Measurements from ENCODE around the gene KIDINS220.

The KIDINS220 gene

DNA sequence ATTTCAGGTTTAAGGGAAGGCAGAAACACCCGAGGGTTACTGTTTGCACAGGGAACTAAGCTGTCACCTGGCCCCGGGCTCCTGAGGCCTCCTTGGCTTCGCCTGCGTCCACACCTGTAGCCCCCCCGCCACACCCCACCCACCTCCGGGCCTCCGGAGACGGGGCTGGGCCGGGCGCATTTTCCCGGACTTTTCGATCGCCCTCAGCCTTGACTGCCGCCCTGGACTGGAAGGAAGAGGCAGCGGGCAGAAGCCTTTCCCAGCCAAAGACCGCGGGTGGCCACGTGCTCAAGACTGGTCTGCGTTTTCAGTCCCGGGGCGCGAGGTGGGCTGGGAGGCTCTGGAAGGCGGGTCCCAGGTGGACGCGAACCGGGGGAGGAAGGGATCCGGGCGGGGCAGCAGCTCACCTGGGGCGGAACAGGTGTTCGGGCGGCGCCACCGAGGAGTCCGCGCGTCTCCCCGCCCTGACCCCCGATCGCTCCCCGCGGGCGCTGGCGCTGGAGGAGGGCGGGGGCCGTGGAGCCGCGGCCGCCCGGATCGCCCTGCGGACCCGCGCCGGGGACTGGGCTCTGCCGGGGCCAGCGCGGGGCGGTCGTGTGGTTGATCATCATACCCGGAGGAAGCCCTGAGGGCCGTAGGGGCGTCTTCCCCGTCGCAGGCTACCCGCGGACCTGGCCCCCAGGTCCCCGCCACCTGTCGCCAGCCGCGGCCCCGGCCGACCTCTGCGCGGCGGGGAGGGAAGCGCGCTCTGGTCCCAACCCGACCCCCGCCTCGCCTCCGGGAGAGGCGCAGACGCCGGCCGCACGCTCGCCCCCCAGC lies 152.3 kb downstream of the KIDINS220 start:
- Histone ChIP-seq H3K9ac (peak overlapping the region; percentile 75), H3K4me3 (IDR thresholded peaks at IDR 0.05; ENCODE audit: insufficient read depth, low read depth, low read length) (peak overlapping the region; percentile 71), H3K4me1 (ENCODE audit: low read depth, poor library complexity, severe bottlenecking) (peaks cover 27% of the 10 kb centered on the region), H3K36me3 (ENCODE audit: insufficient read depth) (no peaks in the 10 kb centered on the region), H4K20me1 (ENCODE audit: insufficient read depth) (no peaks in the 10 kb centered on the region), H3K4me2 (peak overlapping the region; percentile 77), H3K27me3 (ENCODE audit: insufficient read depth, low read depth) (no peaks in the 10 kb centered on the region), H2AFZ (ENCODE audit: low read depth) (peak overlapping the region; percentile 74), H3K79me2 (ENCODE audit: insufficient read depth, low read depth) (peaks cover 17% of the 10 kb centered on the region; the same call in 1 of the 2 replicates), H3K27ac (peak overlapping the region; percentile 51)
- TF ChIP-seq, protein P1, sequence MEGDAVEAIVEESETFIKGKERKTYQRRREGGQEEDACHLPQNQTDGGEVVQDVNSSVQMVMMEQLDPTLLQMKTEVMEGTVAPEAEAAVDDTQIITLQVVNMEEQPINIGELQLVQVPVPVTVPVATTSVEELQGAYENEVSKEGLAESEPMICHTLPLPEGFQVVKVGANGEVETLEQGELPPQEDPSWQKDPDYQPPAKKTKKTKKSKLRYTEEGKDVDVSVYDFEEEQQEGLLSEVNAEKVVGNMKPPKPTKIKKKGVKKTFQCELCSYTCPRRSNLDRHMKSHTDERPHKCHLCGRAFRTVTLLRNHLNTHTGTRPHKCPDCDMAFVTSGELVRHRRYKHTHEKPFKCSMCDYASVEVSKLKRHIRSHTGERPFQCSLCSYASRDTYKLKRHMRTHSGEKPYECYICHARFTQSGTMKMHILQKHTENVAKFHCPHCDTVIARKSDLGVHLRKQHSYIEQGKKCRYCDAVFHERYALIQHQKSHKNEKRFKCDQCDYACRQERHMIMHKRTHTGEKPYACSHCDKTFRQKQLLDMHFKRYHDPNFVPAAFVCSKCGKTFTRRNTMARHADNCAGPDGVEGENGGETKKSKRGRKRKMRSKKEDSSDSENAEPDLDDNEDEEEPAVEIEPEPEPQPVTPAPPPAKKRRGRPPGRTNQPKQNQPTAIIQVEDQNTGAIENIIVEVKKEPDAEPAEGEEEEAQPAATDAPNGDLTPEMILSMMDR (conservative IDR thresholded peaks at IDR 0.05; ENCODE audit: low read depth, low read length): no peak

DNA sequence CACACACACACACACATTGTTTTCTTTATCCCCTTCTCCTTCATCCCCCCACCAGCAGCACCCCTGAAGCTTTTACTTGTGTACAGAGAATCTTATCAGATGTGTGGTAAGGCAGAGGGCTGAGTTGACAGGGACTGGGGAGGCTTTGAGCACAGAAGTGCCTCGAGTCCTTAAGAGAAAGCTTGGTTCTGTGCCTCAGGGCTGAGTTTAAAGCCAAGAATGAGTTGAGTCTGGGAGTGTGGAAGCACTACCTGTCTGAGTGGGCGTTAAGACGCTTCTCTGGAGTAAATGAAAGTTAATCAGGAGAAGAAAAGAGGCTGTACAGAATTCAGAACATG lies 152.9 kb downstream of the KIDINS220 start:
- Histone ChIP-seq H3K27me3 (ENCODE audit: insufficient read depth, low read depth) (no peaks in the 10 kb centered on the region), H3K4me1 (ENCODE audit: low read depth, poor library complexity, severe bottlenecking) (peaks cover 33% of the 10 kb centered on the region), H3K36me3 (ENCODE audit: insufficient read depth) (no peaks in the 10 kb centered on the region), H3K4me3 (IDR thresholded peaks at IDR 0.05; ENCODE audit: insufficient read depth, low read depth, low read length) (no peak overlapping the region), H4K20me1 (ENCODE audit: insufficient read depth) (no peaks in the 10 kb centered on the region), H3K79me2 (ENCODE audit: insufficient read depth, low read depth) (peaks cover 17% of the 10 kb centered on the region; the same call in 1 of the 2 replicates), H3K4me2 (peak overlapping the region; percentile 77), H2AFZ (ENCODE audit: low read depth) (no peak overlapping the region), H3K9ac (peak overlapping the region; percentile 75), H3K27ac (peak overlapping the region; percentile 51)
- TF ChIP-seq, protein P1 (conservative IDR thresholded peaks at IDR 0.05; ENCODE audit: low read depth, low read length): no peak

DNA sequence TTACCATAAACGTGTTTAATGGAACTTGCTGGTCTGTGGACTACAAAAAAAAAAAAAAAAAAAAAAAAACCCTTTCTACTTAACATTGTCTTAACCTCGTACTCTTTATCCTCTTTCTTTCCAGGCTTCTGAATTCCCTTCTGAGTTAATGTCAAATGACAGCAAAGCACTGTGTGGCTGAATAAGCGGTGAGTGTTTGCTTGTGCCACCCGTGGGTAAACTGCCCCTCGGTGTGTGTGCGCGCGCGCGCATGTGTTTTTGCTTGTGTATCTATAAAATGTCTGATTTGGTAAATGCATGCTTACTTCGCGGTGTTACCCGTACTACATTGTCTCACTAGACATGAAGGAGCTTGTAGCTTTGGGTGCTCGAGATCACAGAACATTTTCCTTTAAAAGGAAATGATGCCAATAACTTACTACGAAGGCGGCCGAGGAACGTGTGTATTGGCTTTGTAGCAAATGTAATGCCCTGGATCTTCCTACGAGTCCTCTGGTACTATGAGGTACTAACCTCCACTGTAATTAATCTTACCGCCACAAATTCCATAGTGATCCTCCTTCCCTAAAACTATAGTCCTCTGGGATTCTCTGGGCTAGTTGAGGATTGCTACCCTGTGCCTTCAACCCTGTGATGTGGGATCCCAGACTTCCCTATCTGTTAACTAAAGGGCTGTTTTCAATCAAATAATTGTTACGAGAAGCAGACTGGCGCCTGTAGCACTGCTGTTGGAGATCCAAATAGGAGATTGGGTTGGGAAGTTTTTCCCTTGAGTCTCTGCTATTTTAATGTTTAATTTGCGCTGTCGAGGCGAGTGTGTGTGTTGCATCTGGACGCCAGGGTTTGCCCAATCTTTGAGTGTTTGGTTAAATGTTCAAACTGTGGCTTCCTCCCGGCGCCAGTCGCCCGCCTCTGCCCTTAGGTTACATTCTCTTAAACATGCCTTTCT lies 154.4 kb downstream of the KIDINS220 start:
- TF ChIP-seq, protein P1 (conservative IDR thresholded peaks at IDR 0.05; ENCODE audit: low read depth, low read length): no peak
- Histone ChIP-seq H3K27ac (peak overlapping the region; percentile 19; the same call in 1 of the 2 replicates), H2AFZ (ENCODE audit: low read depth) (no peak overlapping the region)

DNA sequence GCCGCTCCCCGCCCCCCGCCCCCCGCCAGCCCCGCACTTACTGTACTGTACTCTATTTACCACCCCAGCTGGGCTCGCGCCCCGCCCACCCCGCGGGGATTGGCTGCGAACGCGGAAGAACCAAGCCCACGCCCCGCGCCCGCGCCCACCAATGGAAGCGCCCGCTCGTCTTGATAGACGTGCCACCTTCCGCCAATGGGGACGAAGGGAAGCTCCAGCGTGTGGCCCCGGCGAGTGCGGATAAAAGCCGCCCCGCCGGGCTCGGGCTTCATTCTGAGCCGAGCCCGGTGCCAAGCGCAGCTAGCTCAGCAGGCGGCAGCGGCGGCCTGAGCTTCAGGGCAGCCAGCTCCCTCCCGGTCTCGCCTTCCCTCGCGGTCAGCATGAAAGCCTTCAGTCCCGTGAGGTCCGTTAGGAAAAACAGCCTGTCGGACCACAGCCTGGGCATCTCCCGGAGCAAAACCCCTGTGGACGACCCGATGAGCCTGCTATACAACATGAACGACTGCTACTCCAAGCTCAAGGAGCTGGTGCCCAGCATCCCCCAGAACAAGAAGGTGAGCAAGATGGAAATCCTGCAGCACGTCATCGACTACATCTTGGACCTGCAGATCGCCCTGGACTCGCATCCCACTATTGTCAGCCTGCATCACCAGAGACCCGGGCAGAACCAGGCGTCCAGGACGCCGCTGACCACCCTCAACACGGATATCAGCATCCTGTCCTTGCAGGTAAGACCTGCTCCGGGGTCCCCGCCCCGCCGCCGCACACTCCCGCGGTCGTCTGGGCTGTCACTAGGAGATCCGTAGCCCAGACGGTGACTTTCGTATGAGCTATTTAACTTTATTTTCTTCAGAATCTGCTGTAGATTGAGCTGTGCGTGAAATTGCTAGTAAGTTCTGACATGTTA lies 155.4 kb downstream of the KIDINS220 start, which contains the start of gene ID2:
Gene ID2 (plus strand): TSS at position 271 of the 907 bp plus-strand sequence. CDS start 110 bp downstream, at position 381.
- Histone ChIP-seq H2AFZ (ENCODE audit: low read depth) (peak within 1 kb of the TSS; percentile 62; the same call in 1 of the 2 replicates), H3K27me3 (ENCODE audit: insufficient read depth, low read depth) (no peaks in the 10 kb centered on the region), H3K9ac (peak within 1 kb of the TSS; percentile 43), H3K27ac (peak within 1 kb of the TSS; percentile 32), H3K4me1 (ENCODE audit: low read depth, poor library complexity, severe bottlenecking) (peaks cover 43% of the 10 kb centered on the region), H3K4me2 (peak within 1 kb of the TSS; percentile 77), H4K20me1 (ENCODE audit: insufficient read depth) (no peaks in the 10 kb centered on the region), H3K36me3 (ENCODE audit: insufficient read depth) (no peaks in the 10 kb centered on the region), H3K4me3 (IDR thresholded peaks at IDR 0.05; ENCODE audit: insufficient read depth, low read depth, low read length) (no peak within 1 kb of the TSS), H3K79me2 (ENCODE audit: insufficient read depth, low read depth) (peaks cover 17% of the 10 kb centered on the region; the same call in 1 of the 2 replicates)
- TF ChIP-seq, protein P1 (conservative IDR thresholded peaks at IDR 0.05; ENCODE audit: low read depth, low read length): no peak

More for the DNA sequence above, 154.4 kb downstream of the KIDINS220 start:
- H4K20me1 ChIP-seq (ENCODE audit: insufficient read depth): no peaks in the 10 kb centered on the region
- peak overlapping the region; percentile 77 for H3K4me2 ChIP-seq
- H3K79me2 ChIP-seq (ENCODE audit: insufficient read depth, low read depth): peaks cover 17% of the 10 kb centered on the region; the same call in 1 of the 2 replicates
- H3K4me3 ChIP-seq (IDR thresholded peaks at IDR 0.05; ENCODE audit: insufficient read depth, low read depth, low read length): no peak overlapping the region
- H3K9ac ChIP-seq: peak overlapping the region; percentile 43
- H3K27me3 ChIP-seq (ENCODE audit: insufficient read depth, low read depth): no peaks in the 10 kb centered on the region
- H3K4me1 ChIP-seq (ENCODE audit: low read depth, poor library complexity, severe bottlenecking): peaks cover 38% of the 10 kb centered on the region
- no peaks in the 10 kb centered on the region for H3K36me3 ChIP-seq (ENCODE audit: insufficient read depth)
